ENCODE measurements around the gene CRYBA1. TPM values are rescaled to one million over a fixed set of nuclear protein-coding genes. Genes with fewer than 3 reads are reported as not detected.

Gene CRYBA1
- total and polyA plus RNA-seq, 2 experiments from 2014 or later = not detected

DNA sequence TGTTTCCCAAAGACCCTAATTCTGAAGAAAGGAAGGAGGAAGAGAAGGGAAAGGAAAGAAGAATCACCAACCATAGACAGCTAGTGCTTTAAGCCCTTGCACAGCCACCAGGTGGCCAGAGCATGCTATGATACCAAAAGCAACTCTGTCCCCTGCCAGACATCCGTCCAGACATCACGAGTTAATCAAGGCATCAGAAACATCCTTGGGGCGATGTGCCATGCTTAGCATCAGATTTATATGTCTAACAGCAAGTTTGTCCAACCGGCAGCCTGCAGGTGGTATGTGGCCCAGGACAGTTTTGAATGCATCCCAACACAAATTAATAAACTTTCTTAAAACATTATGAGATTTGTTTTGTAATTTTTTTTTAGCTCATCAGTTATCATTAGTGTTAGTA lies 2.9 kb upstream of the CRYBA1 start:
- TF ChIP-seq, protein P1, sequence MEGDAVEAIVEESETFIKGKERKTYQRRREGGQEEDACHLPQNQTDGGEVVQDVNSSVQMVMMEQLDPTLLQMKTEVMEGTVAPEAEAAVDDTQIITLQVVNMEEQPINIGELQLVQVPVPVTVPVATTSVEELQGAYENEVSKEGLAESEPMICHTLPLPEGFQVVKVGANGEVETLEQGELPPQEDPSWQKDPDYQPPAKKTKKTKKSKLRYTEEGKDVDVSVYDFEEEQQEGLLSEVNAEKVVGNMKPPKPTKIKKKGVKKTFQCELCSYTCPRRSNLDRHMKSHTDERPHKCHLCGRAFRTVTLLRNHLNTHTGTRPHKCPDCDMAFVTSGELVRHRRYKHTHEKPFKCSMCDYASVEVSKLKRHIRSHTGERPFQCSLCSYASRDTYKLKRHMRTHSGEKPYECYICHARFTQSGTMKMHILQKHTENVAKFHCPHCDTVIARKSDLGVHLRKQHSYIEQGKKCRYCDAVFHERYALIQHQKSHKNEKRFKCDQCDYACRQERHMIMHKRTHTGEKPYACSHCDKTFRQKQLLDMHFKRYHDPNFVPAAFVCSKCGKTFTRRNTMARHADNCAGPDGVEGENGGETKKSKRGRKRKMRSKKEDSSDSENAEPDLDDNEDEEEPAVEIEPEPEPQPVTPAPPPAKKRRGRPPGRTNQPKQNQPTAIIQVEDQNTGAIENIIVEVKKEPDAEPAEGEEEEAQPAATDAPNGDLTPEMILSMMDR (IDR thresholded peaks at IDR 0.05; ENCODE audit: low read depth, low read length) = peak; percentile 41
- Histone ChIP-seq H3K27ac (no peak overlapping the region), H3K4me3 (no peak overlapping the region), H3K4me1 (ENCODE audit: low read depth) (peaks cover 5% of the 10 kb centered on the region), H3K9me3 (ENCODE audit: low read depth) (no peaks in the 10 kb centered on the region), H3K27me3 (no peaks in the 10 kb centered on the region), H3K36me3 (no peaks in the 10 kb centered on the region)
- no peak for DNase-seq (ENCODE audit: low read depth in 1 of 2, low spot score in 1 of 2)

DNA sequence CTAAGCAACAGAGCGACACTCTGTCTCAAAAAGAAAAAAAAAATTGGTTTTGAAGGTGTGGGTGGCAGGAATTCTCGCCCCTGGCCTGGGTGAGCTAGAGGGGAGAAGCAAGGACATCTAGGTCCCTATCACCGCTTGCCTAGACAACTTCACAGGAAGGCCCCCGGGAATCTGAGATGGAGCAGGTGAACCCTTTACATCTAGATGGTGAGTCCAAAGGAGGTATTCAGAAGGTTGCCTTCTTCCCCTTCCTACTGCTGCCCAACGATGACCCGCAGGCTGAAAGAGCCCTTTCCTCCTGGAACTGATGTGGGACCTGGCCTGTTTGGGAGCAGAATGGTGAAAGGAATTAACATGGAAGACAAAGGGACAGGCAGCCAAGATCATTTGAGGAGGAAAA lies 1.3 kb upstream of the CRYBA1 start:
- TF ChIP-seq, protein P1 (IDR thresholded peaks at IDR 0.05; ENCODE audit: low read depth, low read length) = no peak
- Histone ChIP-seq H3K27me3 (no peaks in the 10 kb centered on the region), H3K9me3 (ENCODE audit: low read depth) (no peaks in the 10 kb centered on the region), H3K36me3 (no peaks in the 10 kb centered on the region), H3K4me1 (ENCODE audit: low read depth) (peaks cover 5% of the 10 kb centered on the region), H3K27ac (no peak overlapping the region), H3K4me3 (no peak overlapping the region)
- DNase-seq (ENCODE audit: low read depth in 1 of 2, low spot score in 1 of 2) = no peak

DNA sequence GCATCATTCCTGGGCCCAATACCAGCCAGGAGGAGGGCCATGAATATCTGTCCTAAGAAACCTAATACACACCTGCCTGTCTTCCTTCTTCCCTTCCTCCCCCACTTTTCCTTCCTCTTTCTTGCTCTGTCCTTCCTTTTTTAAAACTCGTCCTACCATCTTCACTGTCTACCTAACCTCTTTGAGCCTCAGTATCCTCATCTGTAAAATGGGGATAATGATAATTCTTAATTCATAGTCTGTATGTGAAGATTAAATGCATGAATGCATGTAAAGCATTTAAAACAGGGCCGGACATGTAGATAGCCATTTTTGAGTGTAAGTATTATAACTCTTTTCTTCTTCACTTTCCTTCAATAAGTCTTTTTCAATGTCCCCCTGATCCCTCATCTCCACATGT lies 560 bp downstream of the CRYBA1 start:
- Histone ChIP-seq H3K27ac (no peak overlapping the region), H3K9me3 (ENCODE audit: low read depth) (no peaks in the 10 kb centered on the region), H3K4me1 (ENCODE audit: low read depth) (peaks cover 5% of the 10 kb centered on the region), H3K36me3 (no peaks in the 10 kb centered on the region), H3K4me3 (no peak overlapping the region), H3K27me3 (no peaks in the 10 kb centered on the region)
- no peak for DNase-seq (ENCODE audit: low read depth in 1 of 2, low spot score in 1 of 2)
- TF ChIP-seq, protein P1 (IDR thresholded peaks at IDR 0.05; ENCODE audit: low read depth, low read length) = no peak

DNA sequence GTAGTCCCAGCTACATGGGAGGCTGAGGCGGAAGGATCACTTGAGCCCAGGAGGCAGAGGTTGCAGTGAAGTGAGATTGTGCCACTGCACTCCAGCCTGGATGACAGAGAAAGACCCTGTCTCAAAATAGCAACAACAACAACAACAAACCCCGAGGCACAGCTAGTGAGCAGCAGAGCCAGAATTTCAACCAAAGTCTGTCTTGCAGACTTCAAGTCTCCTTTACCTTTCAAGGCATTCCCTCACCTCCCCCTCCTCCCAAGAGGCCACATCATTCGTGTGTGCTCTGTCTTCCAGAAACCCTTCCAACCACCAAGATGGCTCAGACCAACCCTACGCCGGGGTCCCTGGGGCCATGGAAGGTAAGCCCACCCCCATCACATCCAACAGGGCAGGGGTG lies 2.2 kb downstream of the CRYBA1 start:
- no peaks in the 10 kb centered on the region for H3K36me3 ChIP-seq
- H3K9me3 ChIP-seq (ENCODE audit: low read depth) = no peaks in the 10 kb centered on the region
- DNase-seq (ENCODE audit: low read depth in 1 of 2, low spot score in 1 of 2) = no peak
- TF ChIP-seq, protein P1 (IDR thresholded peaks at IDR 0.05; ENCODE audit: low read depth, low read length) = no peak
- peaks cover 5% of the 10 kb centered on the region for H3K4me1 ChIP-seq (ENCODE audit: low read depth)
- no peaks in the 10 kb centered on the region for H3K27me3 ChIP-seq
- H3K4me3 ChIP-seq = no peak overlapping the region
- no peak overlapping the region for H3K27ac ChIP-seq

DNA sequence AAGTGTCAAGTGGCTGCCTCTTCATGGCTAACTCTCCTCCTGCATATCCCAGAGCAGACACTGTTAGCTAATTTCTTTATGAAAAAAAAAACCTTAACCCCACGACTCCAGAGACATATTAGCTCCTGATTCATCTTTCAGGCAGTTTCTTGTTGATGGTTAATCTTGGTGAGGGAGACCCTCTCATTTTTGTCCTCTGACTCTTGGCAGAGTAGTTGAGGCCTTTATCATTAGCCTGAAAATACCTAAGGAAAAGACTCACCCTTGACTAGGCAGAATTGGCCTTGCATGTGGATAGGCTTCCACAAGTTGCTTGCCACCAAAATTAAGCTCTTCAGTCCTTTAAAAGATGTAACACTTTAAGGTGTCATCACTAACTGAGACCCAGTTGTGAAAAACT lies 4.0 kb downstream of the CRYBA1 start:
- Histone ChIP-seq H3K36me3 (peaks cover 2% of the 10 kb centered on the region), H3K4me1 (ENCODE audit: low read depth) (peaks cover 5% of the 10 kb centered on the region), H3K4me3 (no peak overlapping the region), H3K27me3 (no peaks in the 10 kb centered on the region), H3K9me3 (ENCODE audit: low read depth) (no peaks in the 10 kb centered on the region), H3K27ac (no peak overlapping the region)
- DNase-seq (ENCODE audit: low read depth in 1 of 2, low spot score in 1 of 2) = no peak
- TF ChIP-seq, protein P1 (IDR thresholded peaks at IDR 0.05; ENCODE audit: low read depth, low read length) = no peak

DNA sequence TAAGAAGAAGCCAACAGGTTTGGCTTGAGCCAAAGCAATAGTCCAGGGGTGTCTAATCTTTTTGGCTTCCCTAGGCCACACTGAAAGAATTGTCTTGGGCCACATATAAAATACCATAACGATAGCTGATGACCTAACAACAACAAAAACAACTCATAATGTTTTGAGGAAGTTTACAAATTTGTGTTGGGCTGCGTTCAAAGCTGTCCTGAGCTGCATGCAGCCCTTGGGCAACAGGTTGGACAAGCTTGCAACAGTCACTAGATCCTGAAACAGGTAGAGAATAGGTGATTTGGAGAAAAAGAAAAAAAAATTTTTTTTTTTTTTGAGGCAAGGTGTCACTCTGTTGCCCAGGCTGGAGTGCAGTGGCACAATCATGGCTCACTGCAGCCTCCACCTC lies 4.5 kb downstream of the CRYBA1 start:
- DNase-seq (ENCODE audit: low read depth in 1 of 2, low spot score in 1 of 2) = no peak
- no peaks in the 10 kb centered on the region for H3K27me3 ChIP-seq
- H3K36me3 ChIP-seq = peaks cover 6% of the 10 kb centered on the region
- no peak overlapping the region for H3K27ac ChIP-seq
- peaks cover 5% of the 10 kb centered on the region for H3K4me1 ChIP-seq (ENCODE audit: low read depth)
- TF ChIP-seq, protein P1 (IDR thresholded peaks at IDR 0.05; ENCODE audit: low read depth, low read length) = no peak
- H3K9me3 ChIP-seq (ENCODE audit: low read depth) = no peaks in the 10 kb centered on the region
- no peak overlapping the region for H3K4me3 ChIP-seq

Measured in cardiac muscle cell (in vitro differentiated cells and primary cell).